HEK293T (cell line): ENCODE measurements around the gene SOCS7.

Source experiments
- CTCF ChIA-PET: fragments of 350-600 bp; formaldehyde crosslinking; extraction: SDS; loops from one replicate; lab custom pipeline; 2021; ENCODE audit warnings: antibody characterized with exemption, inconsistent platforms; lab: Yijun Ruan, JAX
- POLR2A ChIA-PET: fragments of 350-600 bp; formaldehyde crosslinking; extraction: SDS; loops from one replicate; lab custom pipeline; 2020; ENCODE audit warnings: antibody characterized with exemption, inconsistent platforms; lab: Yijun Ruan, JAX
- DNase-seq: peaks from one replicate; pipeline ENCODE4 v3.0.0; 2012; ENCODE audit warnings: mixed read lengths; ENCODE audit errors: extremely low spot score
- ARNT ChIP-seq: fragments of 450-650 bp; IDR thresholded peaks from 2 replicates; pipeline ENCODE4 v1.6.1; 2017; ENCODE audit warnings: mild to moderate bottlenecking
- BHLHE40 ChIP-seq: fragments of 450-650 bp; IDR thresholded peaks from 2 replicates; pipeline ENCODE4 v1.6.1; 2016; ENCODE audit warnings: mild to moderate bottlenecking, moderate library complexity, borderline replicate concordance
- CTBP1 ChIP-seq: fragments of 450-650 bp; IDR thresholded peaks from 2 replicates; pipeline ENCODE4 v1.6.1; 2016; ENCODE audit warnings: borderline replicate concordance
- ELF4 ChIP-seq: fragments of 450-650 bp; IDR thresholded peaks from 2 replicates; pipeline ENCODE4 v1.6.1; 2017; ENCODE audit warnings: antibody characterized with exemption
- FOXA1 ChIP-seq: fragments of 450-650 bp; IDR thresholded peaks from 2 replicates; pipeline ENCODE4 v1.6.1; 2016; ENCODE audit warnings: mild to moderate bottlenecking
- FOXK2 ChIP-seq: fragments of 450-650 bp; IDR thresholded peaks from 2 replicates; pipeline ENCODE4 v1.6.1; 2016; ENCODE audit warnings: mild to moderate bottlenecking
- FOXM1 ChIP-seq: fragments of 450-650 bp; IDR thresholded peaks from 2 replicates; pipeline ENCODE4 v1.6.1; 2017; ENCODE audit warnings: mild to moderate bottlenecking, borderline replicate concordance
- HDGF ChIP-seq: fragments of 450-650 bp; IDR thresholded peaks from 2 replicates; pipeline ENCODE4 v1.6.1; 2017; ENCODE audit warnings: antibody characterized with exemption, borderline replicate concordance
- L3MBTL2 ChIP-seq: fragments of 450-650 bp; conservative IDR thresholded peaks from 2 replicates; pipeline ENCODE4 v1.6.1; 2016; ENCODE audit warnings: mild to moderate bottlenecking
- LEF1 ChIP-seq: fragments of 450-650 bp; IDR thresholded peaks from 2 replicates; pipeline ENCODE4 v1.6.1; 2017; ENCODE audit warnings: mild to moderate bottlenecking, borderline replicate concordance
- NFRKB ChIP-seq: fragments of 450-650 bp; IDR thresholded peaks from 2 replicates; pipeline ENCODE4 v1.6.1; 2016; ENCODE audit warnings: mild to moderate bottlenecking, moderate library complexity
- PKNOX1 ChIP-seq: fragments of 450-650 bp; IDR thresholded peaks from 2 replicates; pipeline ENCODE4 v1.6.1; 2016
- SP1 ChIP-seq: fragments of 450-650 bp; IDR thresholded peaks from 2 replicates; pipeline ENCODE4 v1.6.1; 2017
- SUZ12 ChIP-seq: fragments of 450-650 bp; IDR thresholded peaks from 2 replicates; pipeline ENCODE4 v1.6.1; 2016; ENCODE audit warnings: mild to moderate bottlenecking
- TARDBP ChIP-seq: fragments of 450-650 bp; IDR thresholded peaks from 2 replicates; pipeline ENCODE4 v1.6.1; 2016
- ZNF384 ChIP-seq: fragments of 450-650 bp; IDR thresholded peaks from 2 replicates; pipeline ENCODE4 v1.6.1; 2016

Gene SOCS7

GRCh38 chr17:38424297-38424972 is 72.8 kb downstream of the SOCS7 start:
- ChIA-PET CTCF (interaction anchor here (0.6 to 1.4 kb wide), 14 partner anchors 8 to 1383 kb away, joined by 3 to 5 read pairs (median 3); no protein-coding TSS in a partner anchor), POLR2A (interaction anchor here (0.9 to 2.2 kb wide), 2 partner anchors 10 to 73 kb away, joined by 4 to 5 read pairs; partner anchors contain the start of gene SOCS7)
- DNase-seq, result no peak
- TF ChIP-seq ELF4 (no peak), CTBP1 (no peak), HDGF (no peak), PKNOX1 (no peak), SUZ12 (no peak), LEF1 (no peak), NFRKB (no peak), TARDBP (no peak), FOXK2 (no peak)

GRCh38 chr17:38425031-38425430 is 73.4 kb downstream of the SOCS7 start:
- TF ChIP-seq SUZ12 (no peak), FOXM1 (no peak), NFRKB (no peak), BHLHE40 (no peak), SP1 (no peak)
- no peak for DNase-seq
- POLR2A ChIA-PET, result interaction anchor here (2.2 kb wide), 1 partner anchor 10 kb away, joined by 5 read pairs; no protein-coding TSS in a partner anchor
- CTCF ChIA-PET, result no interaction called here

DNA sequence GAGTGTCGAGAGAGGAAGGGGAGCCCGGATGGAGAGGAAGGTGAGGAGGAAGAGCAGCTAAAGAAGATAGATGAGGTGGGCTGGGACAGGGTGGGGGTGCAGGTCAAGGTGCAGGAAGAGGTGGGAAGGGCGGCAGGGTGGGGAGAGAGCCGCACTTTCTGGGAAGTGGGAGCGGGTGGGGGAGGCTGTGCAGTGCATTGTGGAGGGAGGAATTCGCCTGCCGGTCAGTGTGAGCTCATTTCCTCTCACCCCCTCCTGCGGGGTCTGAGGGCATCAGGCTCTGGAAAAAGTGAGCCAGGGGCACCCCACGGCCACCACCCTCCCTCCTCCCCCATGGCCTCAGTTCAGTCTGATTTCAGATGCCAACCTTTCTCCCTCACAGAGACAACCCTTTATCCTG is 74.1 kb downstream of the SOCS7 start:
- POLR2A ChIA-PET, result interaction anchor here (0.6 to 1.1 kb wide), 3 partner anchors 18 to 100 kb away, joined by 3 read pairs; partner anchors contain the start of gene SOCS7
- TF ChIP-seq FOXM1 (no peak), BHLHE40 (no peak), FOXA1 (no peak), ELF4 (no peak), L3MBTL2 (no peak), NFRKB (no peak), CTBP1 (no peak), PKNOX1 (no peak), LEF1 (no peak), ARNT (no peak), ZNF384 (no peak), FOXK2 (no peak), SUZ12 (no peak)
- CTCF ChIA-PET, result no interaction called here
- DNase-seq, result no peak

DNA sequence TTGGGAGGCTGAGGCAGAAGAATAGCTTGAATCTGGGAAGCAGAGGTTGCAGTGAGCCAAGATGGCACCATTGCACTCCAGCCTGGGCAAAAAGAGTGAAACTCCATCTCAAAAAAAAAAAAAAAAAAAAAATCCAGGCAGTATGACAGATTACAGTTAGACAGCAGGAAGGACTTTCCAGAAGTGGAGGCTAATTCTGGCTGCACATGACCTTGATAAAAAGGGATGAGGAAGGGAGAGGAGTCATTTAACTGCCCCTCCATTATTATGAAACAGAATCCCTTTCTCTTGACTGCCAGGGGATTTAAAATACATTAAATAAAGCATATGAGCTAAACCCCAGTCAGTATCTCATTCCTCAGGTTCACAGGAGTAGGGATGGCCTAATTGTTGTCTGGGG is 74.8 kb downstream of the SOCS7 start:
- no peak for DNase-seq
- TF ChIP-seq CTBP1, result no peak
- TF ChIP-seq ELF4, result no peak
- TF ChIP-seq PKNOX1, result no peak
- no peak for TF ChIP-seq NFRKB
- TF ChIP-seq SUZ12, result no peak
- TF ChIP-seq FOXA1, result no peak
- ChIA-PET CTCF (no interaction called here), POLR2A (interaction anchor here (0.8 to 1.1 kb wide), 2 partner anchors 17 to 75 kb away, joined by 3 read pairs; partner anchors contain the start of gene SOCS7)

- CTCF ChIA-PET, result no interaction called here
- TF ChIP-seq FOXM1 (no peak), BHLHE40 (no peak), PKNOX1 (no peak), LEF1 (no peak), NFRKB (no peak), ZNF384 (no peak), SP1 (no peak), SUZ12 (no peak), HDGF (no peak), ELF4 (no peak), CTBP1 (no peak), FOXA1 (no peak), ARNT (no peak), FOXK2 (no peak), L3MBTL2 (no peak), TARDBP (no peak)
- no peak for DNase-seq
- POLR2A ChIA-PET, result interaction anchor here (1.1 kb wide), 1 partner anchor 16 kb away, joined by 3 read pairs; no protein-coding TSS in a partner anchor
These were observed 75.7 kb downstream of the SOCS7 start for GRCh38 chr17:38427160-38427949.
